Trophoblast cell (in vitro differentiated cells and primary cell): ENCODE results near the gene NAA80.
A peak's percentile ranks its signal among the peaks of the same experiment; 100 is the strongest.

Experiments
- DNase-seq, 2 donors: peaks; one replicate each; pipeline ENCODE4 v3.0.0-alpha.2; 2016
- H2AFZ ChIP-seq: 2 replicates; pipeline ENCODE4 v1.6.1; 2013; ENCODE audit warnings: low read length, moderate library complexity, mild to moderate bottlenecking; ENCODE audit not compliant: insufficient read depth, poor library complexity
- H2AK5ac ChIP-seq: 2 replicates; pipeline ENCODE4 v1.6.1; 2013; ENCODE audit warnings: mild to moderate bottlenecking, low read length
- H2BK120ac ChIP-seq: 2 replicates; pipeline ENCODE4 v1.6.1; 2013; ENCODE audit warnings: low read length, mild to moderate bottlenecking, moderate library complexity; ENCODE audit not compliant: insufficient read depth, poor library complexity
- H2BK12ac ChIP-seq: 2 replicates; pipeline ENCODE4 v1.6.1; 2013; ENCODE audit warnings: mild to moderate bottlenecking, low read length, moderate library complexity
- H2BK5ac ChIP-seq: 2 replicates; pipeline ENCODE4 v1.6.1; 2013; ENCODE audit warnings: low read length, low read depth, moderate library complexity, mild to moderate bottlenecking; ENCODE audit not compliant: poor library complexity
- H3K14ac ChIP-seq: 2 replicates; pipeline ENCODE4 v1.6.1; 2013; ENCODE audit warnings: mild to moderate bottlenecking, low read length
- H3K18ac ChIP-seq: 2 replicates; pipeline ENCODE4 v1.6.1; 2013; ENCODE audit warnings: mild to moderate bottlenecking, low read length
- H3K23ac ChIP-seq: 2 replicates; pipeline ENCODE4 v1.6.1; 2013; ENCODE audit warnings: low read length
- H3K27ac ChIP-seq: 2 replicates; pipeline ENCODE4 v1.5.1; 2013; ENCODE audit warnings: low read depth, mild to moderate bottlenecking, inconsistent platforms, low read length, moderate library complexity
- H3K27me3 ChIP-seq: 2 replicates; pipeline ENCODE4 v1.6.1; 2013; ENCODE audit warnings: inconsistent platforms, mild to moderate bottlenecking, low read length, moderate library complexity; ENCODE audit not compliant: insufficient read depth
- H3K36me3 ChIP-seq, 2 experiments: 1 replicate in 1 of 2; 2 replicates in 1 of 2; pipeline ENCODE4 v1.6.1; 2013; ENCODE audit warnings: low read length in 2 of 2, mild to moderate bottlenecking in 2 of 2, moderate library complexity in 1 of 2; ENCODE audit not compliant: insufficient read depth in 2 of 2, control insufficient read depth in 1 of 2
- H3K4ac ChIP-seq: 2 replicates; pipeline ENCODE4 v1.6.1; 2013; ENCODE audit warnings: low read depth, mild to moderate bottlenecking, low read length, moderate library complexity
- H3K4me1 ChIP-seq, 2 experiments: 1 replicate in 1 of 2; 2 replicates in 1 of 2; pipeline ENCODE4 v1.6.1; 2013; ENCODE audit warnings: low read length in 2 of 2, mild to moderate bottlenecking in 2 of 2, moderate library complexity in 1 of 2; ENCODE audit not compliant: insufficient read depth in 2 of 2, control insufficient read depth in 1 of 2
- H3K4me2 ChIP-seq: 2 replicates; pipeline ENCODE4 v1.6.1; 2013; ENCODE audit warnings: inconsistent platforms, mild to moderate bottlenecking, low read length, moderate library complexity
- H3K4me3 ChIP-seq: 2 replicates; pipeline ENCODE4 v1.5.1; 2013; ENCODE audit warnings: mild to moderate bottlenecking, low read depth, low read length, inconsistent platforms
- H3K79me1 ChIP-seq: one replicate; pipeline ENCODE4 v1.6.1; 2013; ENCODE audit warnings: low read length
- H3K79me2 ChIP-seq: 2 replicates; pipeline ENCODE4 v1.6.1; 2013; ENCODE audit warnings: low read length, mild to moderate bottlenecking; ENCODE audit not compliant: control insufficient read depth, insufficient read depth, poor library complexity
- H3K9ac ChIP-seq: 2 replicates; pipeline ENCODE4 v1.6.1; 2013; ENCODE audit warnings: mild to moderate bottlenecking, low read length
- H3K9me3 ChIP-seq: 2 replicates; pipeline ENCODE4 v1.6.1; 2013; ENCODE audit warnings: low read depth, mild to moderate bottlenecking, control low read depth, inconsistent platforms, low read length; ENCODE audit not compliant: insufficient read depth
- H4K12ac ChIP-seq: 2 replicates; pipeline ENCODE4 v1.6.1; 2013; ENCODE audit warnings: low read depth, mild to moderate bottlenecking, low read length, moderate library complexity
- H4K8ac ChIP-seq: 2 replicates; pipeline ENCODE4 v1.6.1; 2013; ENCODE audit warnings: low read depth, mild to moderate bottlenecking, low read length, moderate library complexity
- H4K91ac ChIP-seq: one replicate; pipeline ENCODE4 v1.6.1; 2013; ENCODE audit warnings: low read depth, mild to moderate bottlenecking, low read length, moderate library complexity
- WGBS: extraction: QIAGEN DNeasy Blood & Tissue Kit; methylation state at CpG from one replicate; pipeline ENCODE4 v1.1.7; 2013; ENCODE audit warnings: missing lambda C conversion rate; ENCODE audit not compliant: insufficient read length, insufficient coverage; ENCODE audit errors: extremely low coverage; 5-methylcytosine and 5-hydroxymethylcytosine counted together

Gene NAA80

GRCh38 chr3:50345008-50345407 is 45.8 kb upstream of the NAA80 start:
- no CpG with 5 or more reads among the region's 8 CpGs for WGBS
- H3K27me3 ChIP-seq = peaks cover 21% of the 10 kb centered on the region

GRCh38 chr3:50342813-50343633 is 43.8 kb upstream of the NAA80 start:
- Histone ChIP-seq H3K27ac (no peak overlapping the region), H4K91ac (no peak overlapping the region), H3K27me3 (peaks cover 31% of the 10 kb centered on the region), H3K9me3 (peaks cover 7% of the 10 kb centered on the region), H3K9ac (no peak overlapping the region), H3K4me1 (peaks cover 14 to 17% of the 10 kb centered on the region in 2 experiments), H3K4ac (no peak overlapping the region), H3K23ac (no peak overlapping the region), H2BK120ac (no peak overlapping the region), H2BK12ac (no peak overlapping the region), H2AK5ac (no peak overlapping the region), H3K79me1 (no peaks in the 10 kb centered on the region), H3K36me3 (peaks cover 3 to 4% of the 10 kb centered on the region in 2 experiments), H3K79me2 (no peaks in the 10 kb centered on the region), H3K14ac (no peak overlapping the region), H3K4me2 (no peak overlapping the region), H2AFZ (no peak overlapping the region), H2BK5ac (no peak overlapping the region), H4K8ac (no peak overlapping the region), H3K18ac (no peak overlapping the region), H4K12ac (no peak overlapping the region), H3K4me3 (no peak overlapping the region)
- no CpG with 5 or more reads among the region's 13 CpGs for WGBS
- DNase-seq = peak in 1 of 2 donors; percentile 25

More at GRCh38 chr3:50345008-50345407, 45.8 kb upstream of the NAA80 start:
- DNase-seq = no peak
- Histone ChIP-seq H4K12ac (no peak overlapping the region), H4K91ac (no peak overlapping the region), H4K8ac (no peak overlapping the region), H3K9me3 (peaks cover 9% of the 10 kb centered on the region), H3K4me1 (peaks cover 18 to 22% of the 10 kb centered on the region in 2 experiments), H3K23ac (no peak overlapping the region), H2AFZ (no peak overlapping the region), H2BK120ac (no peak overlapping the region), H2BK12ac (no peak overlapping the region), H3K79me2 (no peaks in the 10 kb centered on the region), H3K9ac (peak overlapping the region; percentile 11), H3K27ac (no peak overlapping the region), H2BK5ac (no peak overlapping the region), H3K14ac (no peak overlapping the region), H3K4me2 (peak overlapping the region; percentile 82), H3K4ac (no peak overlapping the region), H3K4me3 (no peak overlapping the region), H2AK5ac (no peak overlapping the region), H3K79me1 (no peaks in the 10 kb centered on the region), H3K18ac (no peak overlapping the region), H3K36me3 (peaks cover 12 to 13% of the 10 kb centered on the region in 2 experiments)

- H2BK120ac ChIP-seq = no peak overlapping the region
- peaks cover 19 to 21% of the 10 kb centered on the region in 2 experiments for H3K4me1 ChIP-seq
- H3K23ac ChIP-seq = no peak overlapping the region
- no peak overlapping the region for H3K4ac ChIP-seq
- no peak overlapping the region for H2BK12ac ChIP-seq
- no peak overlapping the region for H3K4me2 ChIP-seq
- no peak overlapping the region for H4K91ac ChIP-seq
- H4K8ac ChIP-seq = no peak overlapping the region
- H3K4me3 ChIP-seq = no peak overlapping the region
- no peak overlapping the region for H3K27ac ChIP-seq
- DNase-seq = no peak
- peaks cover 6% of the 10 kb centered on the region for H3K9me3 ChIP-seq
- no CpG with 5 or more reads among the region's 13 CpGs for WGBS
- no peak overlapping the region for H3K9ac ChIP-seq
- no peak overlapping the region for H2AFZ ChIP-seq
- H3K27me3 ChIP-seq = peaks cover 31% of the 10 kb centered on the region
- H2BK5ac ChIP-seq = no peak overlapping the region
- no peak overlapping the region for H3K14ac ChIP-seq
- no peak overlapping the region for H3K18ac ChIP-seq
- H3K79me1 ChIP-seq = peaks cover 5% of the 10 kb centered on the region
- H4K12ac ChIP-seq = no peak overlapping the region
- H2AK5ac ChIP-seq = no peak overlapping the region
- H3K79me2 ChIP-seq = peaks cover 4% of the 10 kb centered on the region
- H3K36me3 ChIP-seq = no peaks in the 10 kb centered on the region
These were observed 42.9 kb upstream of the NAA80 start for GRCh38 chr3:50341996-50342650.

DNA sequence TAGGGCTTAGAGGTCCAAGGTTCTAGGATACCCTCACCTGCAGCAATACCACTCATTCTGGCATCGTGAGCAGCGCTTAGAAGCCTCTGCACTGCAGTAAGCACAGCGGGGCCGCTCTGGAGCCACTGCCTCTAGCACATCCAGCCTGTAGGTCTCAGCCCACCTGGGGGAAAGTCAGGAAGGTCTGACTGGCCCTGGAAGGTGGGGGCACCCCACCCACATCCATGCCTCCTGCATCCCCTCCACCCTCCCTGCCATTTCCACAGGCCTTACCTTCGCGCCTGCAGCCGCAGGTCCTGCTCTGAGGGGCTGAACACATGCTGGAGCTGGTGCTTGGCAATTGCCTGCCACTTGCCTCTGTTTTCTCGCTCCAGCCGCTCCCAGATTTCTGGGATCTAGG is 42.3 kb upstream of the NAA80 start:
- Histone ChIP-seq H3K27me3 (peaks cover 31% of the 10 kb centered on the region), H2AFZ (no peak overlapping the region), H4K8ac (no peak overlapping the region), H3K27ac (no peak overlapping the region), H4K91ac (no peak overlapping the region), H2AK5ac (no peak overlapping the region), H3K4me3 (no peak overlapping the region), H3K79me2 (peaks cover 9% of the 10 kb centered on the region), H2BK120ac (no peak overlapping the region), H4K12ac (no peak overlapping the region), H3K36me3 (no peaks in the 10 kb centered on the region), H3K9ac (no peak overlapping the region), H3K23ac (no peak overlapping the region), H3K18ac (no peak overlapping the region), H3K4ac (no peak overlapping the region), H2BK5ac (no peak overlapping the region), H2BK12ac (no peak overlapping the region), H3K79me1 (peaks cover 11% of the 10 kb centered on the region), H3K4me2 (no peak overlapping the region), H3K4me1 (peaks cover 19 to 21% of the 10 kb centered on the region in 2 experiments), H3K14ac (no peak overlapping the region), H3K9me3 (peaks cover 6% of the 10 kb centered on the region)
- no peak for DNase-seq
- WGBS = no CpG with 5 or more reads among the region's 9 CpGs
